OCI-M2 (cell line): ENCODE measurements around the gene NFE2L2.
"Not testable (repeated sequence)": the region's sequence is repeated elsewhere in the genome, so short reads cannot be mapped to it uniquely, and the experiment has no call there.

Source experiments
- DNase-seq: peaks from one replicate; lab custom pipeline; 2025; ENCODE audit not compliant: unreplicated experiment; lab: John Stamatoyannopoulos, UW

NFE2L2 gene

GRCh38 chr2:177258059-177258458, 6.5 kb downstream of the NFE2L2 start:
- no peak for DNase-seq

DNA sequence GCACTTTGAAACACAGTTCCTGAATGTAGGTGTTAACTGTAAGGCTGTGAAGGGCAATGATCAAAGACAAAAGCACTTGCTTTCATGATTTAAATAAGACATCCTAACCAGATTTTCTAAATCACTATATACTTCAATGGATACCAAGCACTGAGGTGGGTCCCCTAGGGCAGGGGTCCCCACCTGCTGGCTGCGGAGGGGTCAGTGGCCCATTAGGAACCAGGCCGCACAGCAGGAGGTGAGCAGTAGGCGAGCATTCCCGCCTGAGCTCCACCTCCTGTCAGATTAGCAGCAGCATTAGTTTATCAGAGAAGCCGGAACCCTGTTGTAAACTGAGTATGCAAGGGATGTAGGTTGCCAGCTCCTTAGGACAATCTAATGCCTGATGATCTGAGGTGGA, 7.1 kb downstream of the NFE2L2 start:
- DNase-seq, result no peak

DNA sequence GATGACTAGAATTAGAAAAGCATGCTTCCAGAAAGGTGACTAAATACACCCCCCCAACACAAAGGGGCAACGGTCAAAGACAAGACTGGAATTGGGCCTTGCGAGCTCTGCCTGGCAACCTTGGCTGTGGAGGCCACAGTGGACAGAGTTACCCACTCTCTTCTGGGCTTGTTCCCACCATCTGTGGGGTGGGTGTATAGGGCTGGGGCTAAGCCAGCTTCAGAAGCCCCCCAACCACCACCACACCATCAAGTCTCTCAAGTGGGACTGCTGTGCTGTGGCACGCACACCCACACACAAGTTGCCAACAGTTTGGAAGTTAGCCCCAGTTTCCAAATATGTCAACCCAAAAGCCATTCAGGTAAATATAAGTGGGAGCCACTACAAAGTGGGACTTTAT, 7.8 kb downstream of the NFE2L2 start:
- no peak for DNase-seq

DNA sequence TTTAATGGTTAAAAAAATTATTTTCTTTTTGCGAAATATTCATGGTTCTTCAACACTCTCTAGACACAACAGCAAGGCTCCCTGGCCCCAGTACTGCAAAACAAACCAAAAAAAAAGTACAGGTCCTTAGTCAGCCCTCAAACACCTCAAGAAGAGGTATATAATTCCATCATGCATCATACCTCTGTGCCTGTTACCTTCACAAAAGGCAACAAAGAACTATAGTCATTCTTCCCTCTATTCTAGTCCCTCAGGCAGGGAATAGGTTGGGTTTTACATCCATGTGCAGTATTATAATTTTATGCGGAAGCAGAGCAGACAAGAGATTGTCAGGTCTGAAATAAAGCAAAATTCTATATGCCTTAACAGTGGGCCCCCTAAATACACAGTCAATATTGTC, 8.5 kb downstream of the NFE2L2 start:
- no peak for DNase-seq

- DNase-seq, result no peak
Measured at GRCh38 chr2:177255227-177255601, 9.3 kb downstream of the NFE2L2 start.

GRCh38 chr2:177254433-177255226, 9.9 kb downstream of the NFE2L2 start:
- no peak for DNase-seq

DNA sequence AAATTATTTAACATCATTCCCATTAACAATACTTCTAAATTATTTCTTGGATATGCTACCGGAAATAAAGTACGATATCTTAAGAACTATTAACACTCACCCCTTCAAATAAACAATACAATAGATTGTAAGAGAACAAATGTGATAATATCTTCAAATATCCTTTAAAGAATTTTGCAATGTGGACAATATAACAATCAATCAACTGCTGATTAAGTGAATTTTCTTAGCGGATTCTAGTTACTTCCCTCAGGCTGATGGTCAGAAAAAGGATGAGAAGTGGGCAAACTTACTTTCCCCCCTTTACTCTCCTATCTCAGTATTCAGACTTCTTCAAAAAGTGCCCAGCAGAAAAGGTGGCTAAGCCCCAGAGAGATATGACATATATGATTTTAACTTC, 10.8 kb downstream of the NFE2L2 start:
- DNase-seq, result no peak

- no peak for DNase-seq
Measured at GRCh38 chr2:177252808-177253531, 11.6 kb downstream of the NFE2L2 start.

DNA sequence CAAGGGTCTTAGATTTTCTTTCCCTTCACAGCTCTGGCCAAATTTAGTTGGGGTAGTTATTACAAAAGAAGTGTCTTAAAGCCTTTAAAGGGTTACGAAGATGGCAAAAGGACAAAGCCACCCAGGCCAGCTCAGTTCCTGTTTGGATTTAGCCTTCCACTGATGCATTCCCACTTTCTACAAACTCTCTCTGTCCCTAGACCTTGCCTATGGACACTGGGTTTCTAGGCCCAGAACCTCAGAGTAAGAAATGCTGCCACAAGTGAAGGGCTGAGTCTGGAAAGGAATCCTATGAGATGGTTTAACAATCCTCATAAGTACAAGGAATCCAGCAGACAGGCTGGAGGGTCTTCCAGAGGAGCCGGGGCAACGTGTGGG, 13.4 kb downstream of the NFE2L2 start:
- DNase-seq, result no peak

DNA sequence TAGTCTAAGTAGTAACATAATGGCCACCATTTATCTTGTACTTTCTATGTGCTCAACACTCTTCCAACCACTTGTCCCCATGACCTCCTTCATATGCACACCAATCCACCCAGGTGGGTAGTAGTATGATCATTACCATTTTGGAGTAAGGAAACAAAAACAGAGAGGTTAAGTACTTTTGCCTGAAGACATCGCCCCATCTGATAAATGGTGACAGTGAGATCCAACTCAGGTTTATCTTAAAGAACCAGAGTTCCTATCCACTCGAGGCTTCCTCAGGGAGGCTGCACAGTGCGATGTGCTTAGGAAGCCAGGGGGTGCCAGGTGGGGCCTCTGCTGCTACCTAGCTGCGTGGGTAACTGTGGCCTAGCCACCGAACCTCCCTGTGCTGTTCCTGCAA, 14.1 kb downstream of the NFE2L2 start:
- DNase-seq, result no peak

DNA sequence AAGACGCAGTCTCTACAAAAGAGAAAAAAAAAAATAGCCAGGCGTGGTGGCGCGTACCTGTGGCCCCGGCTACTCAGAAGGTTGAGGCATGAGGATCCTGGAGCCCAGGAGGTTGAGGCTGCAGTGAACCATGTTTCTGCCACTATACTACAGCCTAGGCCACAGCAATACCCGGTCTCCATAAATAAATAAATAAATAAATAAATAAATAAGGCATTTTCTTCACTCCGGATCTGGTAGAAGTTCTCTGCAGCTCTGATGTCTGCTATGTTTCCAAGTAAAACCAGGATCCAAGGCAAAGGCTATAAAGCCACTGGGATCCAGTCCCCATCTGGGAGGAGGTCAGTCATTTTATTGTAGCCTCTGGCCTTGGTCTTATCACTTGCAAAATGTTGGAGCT, 15.5 kb downstream of the NFE2L2 start:
- no peak for DNase-seq

DNA sequence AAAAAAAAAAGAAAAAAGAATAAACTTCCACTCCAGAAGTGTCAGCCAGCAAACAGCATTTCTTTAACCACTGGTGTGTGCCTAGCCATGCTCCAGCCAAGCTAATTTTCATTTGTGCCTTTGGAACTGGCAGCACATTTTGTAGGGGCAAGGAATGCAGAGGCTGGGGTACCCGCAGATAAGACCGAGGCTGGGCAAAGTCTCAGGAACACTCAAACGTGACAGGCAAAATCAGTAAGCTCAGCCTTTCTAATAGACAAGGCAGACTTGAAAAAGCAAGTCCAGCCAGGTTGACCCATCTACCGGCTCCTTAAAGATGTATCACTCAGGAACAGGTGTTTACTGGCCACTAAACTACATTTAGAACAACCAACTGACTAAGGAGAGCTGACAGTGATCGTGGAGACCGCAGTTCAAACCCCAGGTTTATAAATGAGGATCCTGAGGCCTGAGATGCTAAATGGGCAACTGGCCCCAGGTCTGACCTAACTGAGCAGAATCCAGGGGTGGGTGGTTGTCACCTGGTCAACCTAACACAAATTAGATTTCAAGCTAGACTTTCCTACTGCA, 16.7 kb downstream of the NFE2L2 start:
- no peak for DNase-seq

DNA sequence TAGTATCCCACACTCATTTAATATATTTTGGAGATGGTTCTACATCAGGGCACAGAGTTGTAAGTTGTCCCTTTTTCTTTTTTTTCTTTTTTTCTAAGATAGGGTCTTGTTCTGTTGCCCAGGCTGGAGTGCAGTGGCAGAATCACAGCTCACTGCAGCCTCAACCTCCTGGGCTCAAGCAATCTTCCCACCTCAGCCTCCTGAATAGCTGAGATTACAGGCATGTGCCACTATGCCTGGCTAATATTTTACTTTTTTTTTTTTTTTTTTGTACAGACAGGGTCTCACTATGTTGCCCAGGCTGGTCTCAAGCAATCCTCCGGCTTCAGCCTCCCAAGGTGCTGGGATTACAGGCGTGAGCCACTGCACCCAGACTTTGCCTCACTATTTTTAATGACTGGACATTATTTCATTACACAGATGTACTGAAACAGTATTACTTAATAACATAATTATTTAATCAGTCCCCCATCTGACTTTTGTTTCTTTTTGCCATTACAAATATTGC, 17.9 kb downstream of the NFE2L2 start:
- not testable (repeated sequence) for DNase-seq

DNA sequence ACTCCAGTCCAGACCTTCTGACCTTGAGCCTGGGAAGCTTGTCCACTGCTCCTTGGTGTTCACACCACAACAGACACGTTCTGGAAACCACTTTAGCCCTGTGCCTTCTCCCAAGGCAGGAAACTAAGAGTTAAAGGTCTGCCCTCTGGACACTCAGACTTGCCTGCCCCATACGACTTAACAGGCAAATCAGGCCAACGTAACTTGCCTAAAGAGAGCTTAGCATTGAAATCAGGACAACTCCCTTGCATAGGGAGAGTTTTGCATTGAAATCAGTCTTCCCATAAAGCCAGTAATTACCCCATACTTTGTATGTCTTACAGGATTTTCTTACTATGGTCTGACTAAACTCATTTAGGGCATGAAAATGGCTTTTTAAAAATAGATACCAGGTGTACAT, 18.5 kb downstream of the NFE2L2 start:
- no peak for DNase-seq

DNA sequence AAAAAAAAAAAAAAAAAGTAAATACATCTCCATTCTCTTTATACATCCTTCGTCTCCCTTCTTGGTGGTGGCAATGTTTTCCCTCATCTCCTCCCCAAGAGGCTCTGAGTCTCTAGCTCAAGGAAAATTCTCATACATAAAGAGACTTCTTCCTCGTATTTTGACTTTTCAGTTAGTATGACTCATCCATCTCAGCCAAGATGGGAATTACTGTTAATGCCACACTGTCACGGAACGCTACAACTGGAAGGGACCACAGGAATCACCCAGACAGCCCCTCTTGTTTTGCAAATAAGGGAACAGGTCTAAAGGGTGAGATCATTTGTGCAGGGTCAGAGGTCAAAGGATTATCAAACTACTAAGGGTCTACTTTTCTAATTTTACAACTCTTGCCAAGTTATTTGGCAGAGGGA, 19.5 kb downstream of the NFE2L2 start:
- DNase-seq, result no peak

DNA sequence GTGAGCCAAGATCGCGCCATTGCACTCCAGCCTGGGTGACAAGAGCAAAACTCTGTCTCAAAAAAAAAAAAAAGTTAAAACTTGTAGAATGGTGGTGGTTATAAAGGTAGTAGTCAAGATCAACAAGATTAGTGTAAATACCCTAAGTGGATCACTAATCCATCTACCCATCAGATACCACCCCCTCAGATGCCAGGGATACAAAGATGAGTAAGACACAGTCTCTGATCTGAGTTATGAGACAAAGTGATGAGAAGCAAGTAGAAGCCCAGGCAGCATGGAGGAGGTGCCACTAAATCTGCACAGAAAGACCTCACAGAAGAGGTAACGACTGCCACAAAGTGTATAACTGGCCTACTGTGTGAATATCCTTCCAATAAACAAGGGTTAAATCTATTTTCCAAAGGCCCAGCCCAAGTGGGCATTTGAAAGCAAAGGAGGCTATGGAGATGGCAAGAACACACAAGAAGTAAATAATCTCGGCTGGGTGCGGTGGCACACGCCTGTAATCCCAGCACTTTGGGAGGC, 20.2 kb downstream of the NFE2L2 start:
- no peak for DNase-seq

DNA sequence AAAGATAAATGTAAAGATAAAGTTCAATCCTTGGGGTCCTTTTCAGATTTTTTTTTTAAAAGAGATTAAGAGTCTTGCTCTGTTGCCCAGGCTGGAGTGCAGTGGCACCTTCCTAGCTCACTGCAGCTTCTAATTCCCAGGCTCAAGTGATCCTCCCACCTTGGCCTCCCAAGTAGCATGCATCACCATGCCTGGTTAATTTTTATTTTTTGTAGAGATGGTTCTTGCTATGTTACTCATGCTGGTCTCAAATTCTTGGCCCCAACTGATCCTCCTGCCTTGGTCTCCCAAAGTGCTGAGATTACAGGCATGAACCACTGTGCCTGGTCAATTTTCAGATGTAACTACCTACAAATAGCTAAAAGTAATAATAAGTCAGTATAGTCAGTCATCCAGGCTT, 21.1 kb downstream of the NFE2L2 start:
- DNase-seq, result no peak

GRCh38 chr2:177243073-177243472, 21.5 kb downstream of the NFE2L2 start:
- no peak for DNase-seq

GRCh38 chr2:177242121-177242987, 22.2 kb downstream of the NFE2L2 start:
- no peak for DNase-seq

GRCh38 chr2:177241711-177242120, 22.8 kb downstream of the NFE2L2 start:
- DNase-seq, result no peak
